Stomach (tissue), 9 donors: ENCODE measurements around the gene TTLL11. TPM values are rescaled to one million over a fixed set of nuclear protein-coding genes. Genes with fewer than 3 reads are reported as not detected.

ENCODE experiments used
- DNase-seq, 2 donors: peaks; one replicate each; pipeline versions ENCODE4 v3.0.0 to v3.0.0-alpha.2; 2013 to 2019
- H3K27ac ChIP-seq, 5 donors: fragments of 200-600 bp in 4 of 5; sonication (generic) in 4 of 5; one replicate each; pipeline ENCODE4 v1.5.1; 2013 to 2019; ENCODE audit warnings: mild to moderate bottlenecking in 1 of 5, moderate library complexity in 1 of 5
- H3K27me3 ChIP-seq, 3 donors: fragments of 200-600 bp; sonication (generic); one replicate each; pipeline ENCODE4 v1.5.1; 2017 to 2019; ENCODE audit warnings: mixed run types in 1 of 3
- H3K36me3 ChIP-seq, 4 donors: fragments of 200-600 bp; sonication (generic); 1 replicate in 3 of 4; 2 replicates in 1 of 4; pipeline ENCODE4 v1.5.1; 2016 to 2019
- H3K4me1 ChIP-seq, 4 donors: fragments of 200-600 bp; sonication (generic); one replicate each; pipeline ENCODE4 v1.5.1; 2016 to 2019
- H3K4me3 ChIP-seq, 4 donors: fragments of 200-600 bp; sonication (generic) in 3 of 4; one replicate each; pipeline ENCODE4 v1.5.1; 2016 to 2019; ENCODE audit warnings: mild to moderate bottlenecking in 1 of 4
- H3K9me3 ChIP-seq, 4 donors: fragments of 200-600 bp; sonication (generic); one replicate each; pipeline ENCODE4 v1.5.1; 2016 to 2019
- EP300 ChIP-seq: sonication (generic); formaldehyde crosslinking; IDR thresholded peaks from one replicate; pipeline ENCODE4 v1.6.1; 2017; ENCODE audit warnings: antibody characterized with exemption
- POLR2A ChIP-seq, 4 donors: fragments of 450-650 bp; IDR thresholded peaks; one replicate each; pipeline ENCODE4 v1.6.1; 2016; ENCODE audit warnings: antibody characterized with exemption in 4 of 4, control low read depth in 2 of 4, mild to moderate bottlenecking in 1 of 4, moderate library complexity in 1 of 4
- POLR2AphosphoS5 ChIP-seq, 3 donors: sonication (generic); formaldehyde crosslinking; IDR thresholded peaks; one replicate each; pipeline ENCODE4 v1.6.1; 2016; ENCODE audit warnings: antibody characterized with exemption in 3 of 3
- WGBS, 5 donors: extraction: QIAGEN DNeasy Blood & Tissue Kit in 3 of 5; methylation state at CpG; one replicate each; pipeline versions ENCODE4 v1.1.5 to v1.1.7; 2013 to 2018; 5-methylcytosine and 5-hydroxymethylcytosine counted together
- intact Hi-C: fragments of 100-400 bp; cut with DNase I; formaldehyde crosslinking; loops from one replicate; pipeline ENCODE4 v1.15.1; 2023; ENCODE audit warnings: low total_unique reads
- polyA plus RNA-seq, 3 donors: library from polyadenylated mRNA; stranded (reverse); fragments of 200-250 nt; gene quantifications; one replicate each; pipeline ENCODE4 v1.2.3, GENCODE V29; 2013
- total RNA-seq, 5 donors: library from RNA; depleted of rRNA; stranded (reverse); fragments of >200 nt; gene quantifications; one replicate each; pipeline versions ENCODE4 v1.1.0 to v1.2.3, GENCODE V29; 2014 to 2016
- TF ChIP-seq, protein P1 (sequence below), 7 experiments: fragments of 450-650 bp in 4 of 7; fragments of 200-600 bp in 3 of 7; sonication (generic) in 3 of 7; IDR thresholded peaks; one replicate each; pipeline ENCODE4 v1.5.1; 2016 to 2019; ENCODE audit warnings: antibody characterized with exemption in 7 of 7, control low read depth in 2 of 7, mild to moderate bottlenecking in 1 of 7
- donor health status: healthy with polysubstance abuse.
- donor health status: Bipolar disorder and iron deficiency.
- donor health status: healthy.

The TTLL11 gene
- total and polyA plus RNA-seq, 8 donors = 3.6 to 18.2 (median 9.4) TPM

DNA sequence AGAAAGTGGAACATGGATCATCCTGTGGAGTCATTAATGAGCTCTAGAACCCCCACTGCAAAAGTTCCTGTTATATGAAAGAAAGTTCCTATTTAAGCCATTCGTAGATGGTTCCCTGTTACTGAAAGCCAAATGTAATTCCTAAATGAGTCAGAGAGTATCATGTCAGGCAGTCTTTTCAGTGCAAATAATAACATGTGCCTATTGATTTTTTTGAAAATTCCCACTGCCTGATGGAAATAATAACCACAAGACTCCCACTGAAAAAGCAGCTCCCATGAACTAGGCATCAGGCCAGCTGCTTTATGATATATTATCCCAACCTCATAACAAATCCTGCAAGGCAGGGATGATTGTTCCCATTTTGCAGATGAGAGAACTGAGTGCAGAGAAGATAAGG, 224.5 kb downstream of the TTLL11 start:
- Histone ChIP-seq H3K27me3 (no peaks in the 10 kb centered on the region), H3K36me3 (peaks cover 0 to 31% (median 6%) of the 10 kb centered on the region in 4 donors), H3K4me3 (no peak overlapping the region), H3K4me1 (no peaks in the 10 kb centered on the region), H3K9me3 (no peaks in the 10 kb centered on the region), H3K27ac (no peak overlapping the region)
- DNase-seq = no peak
- TF ChIP-seq POLR2A (IDR thresholded peaks at IDR 0.05) (no peak), POLR2AphosphoS5 (IDR thresholded peaks at IDR 0.05) (no peak)
- intact Hi-C loops = no loop called here
- WGBS, 5 donors = 81 to 96% (median 93%) methylated on average over 1 of the region's 1 CpG

DNA sequence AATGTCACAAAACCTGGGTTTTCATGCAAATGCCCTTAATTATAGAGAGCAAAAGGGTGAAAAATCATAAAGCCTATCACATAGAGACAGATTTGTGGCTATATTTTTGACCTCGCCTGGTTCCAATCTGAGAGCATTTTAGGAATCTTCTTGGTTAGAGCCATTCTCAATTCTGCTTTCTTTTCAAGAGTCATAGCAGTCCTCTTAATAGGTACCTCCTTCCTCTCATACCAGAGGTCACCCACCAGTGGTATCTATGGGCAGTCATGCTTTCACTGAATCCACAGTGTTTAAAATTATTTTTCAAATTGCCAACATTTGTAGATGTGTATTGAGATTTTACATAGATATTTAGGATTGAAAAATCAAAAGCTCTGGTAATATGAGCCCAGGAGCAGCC, 226.2 kb downstream of the TTLL11 start:
- Histone ChIP-seq H3K9me3 (no peaks in the 10 kb centered on the region), H3K27me3 (no peaks in the 10 kb centered on the region), H3K36me3 (peaks cover 0 to 31% (median 6%) of the 10 kb centered on the region in 4 donors), H3K4me1 (no peaks in the 10 kb centered on the region), H3K27ac (no peak overlapping the region), H3K4me3 (no peak overlapping the region)
- DNase-seq = no peak
- TF ChIP-seq POLR2A (IDR thresholded peaks at IDR 0.05) = no peak
- TF ChIP-seq POLR2AphosphoS5 (IDR thresholded peaks at IDR 0.05) = no peak
- no peak for TF ChIP-seq EP300
- TF ChIP-seq, protein P1, sequence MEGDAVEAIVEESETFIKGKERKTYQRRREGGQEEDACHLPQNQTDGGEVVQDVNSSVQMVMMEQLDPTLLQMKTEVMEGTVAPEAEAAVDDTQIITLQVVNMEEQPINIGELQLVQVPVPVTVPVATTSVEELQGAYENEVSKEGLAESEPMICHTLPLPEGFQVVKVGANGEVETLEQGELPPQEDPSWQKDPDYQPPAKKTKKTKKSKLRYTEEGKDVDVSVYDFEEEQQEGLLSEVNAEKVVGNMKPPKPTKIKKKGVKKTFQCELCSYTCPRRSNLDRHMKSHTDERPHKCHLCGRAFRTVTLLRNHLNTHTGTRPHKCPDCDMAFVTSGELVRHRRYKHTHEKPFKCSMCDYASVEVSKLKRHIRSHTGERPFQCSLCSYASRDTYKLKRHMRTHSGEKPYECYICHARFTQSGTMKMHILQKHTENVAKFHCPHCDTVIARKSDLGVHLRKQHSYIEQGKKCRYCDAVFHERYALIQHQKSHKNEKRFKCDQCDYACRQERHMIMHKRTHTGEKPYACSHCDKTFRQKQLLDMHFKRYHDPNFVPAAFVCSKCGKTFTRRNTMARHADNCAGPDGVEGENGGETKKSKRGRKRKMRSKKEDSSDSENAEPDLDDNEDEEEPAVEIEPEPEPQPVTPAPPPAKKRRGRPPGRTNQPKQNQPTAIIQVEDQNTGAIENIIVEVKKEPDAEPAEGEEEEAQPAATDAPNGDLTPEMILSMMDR (IDR thresholded peaks at IDR 0.05) = no peak
- 88 to 97% (median 96%) methylated on average over 1 of the region's 1 CpG for WGBS, 5 donors
- intact Hi-C loops = no loop called here

DNA sequence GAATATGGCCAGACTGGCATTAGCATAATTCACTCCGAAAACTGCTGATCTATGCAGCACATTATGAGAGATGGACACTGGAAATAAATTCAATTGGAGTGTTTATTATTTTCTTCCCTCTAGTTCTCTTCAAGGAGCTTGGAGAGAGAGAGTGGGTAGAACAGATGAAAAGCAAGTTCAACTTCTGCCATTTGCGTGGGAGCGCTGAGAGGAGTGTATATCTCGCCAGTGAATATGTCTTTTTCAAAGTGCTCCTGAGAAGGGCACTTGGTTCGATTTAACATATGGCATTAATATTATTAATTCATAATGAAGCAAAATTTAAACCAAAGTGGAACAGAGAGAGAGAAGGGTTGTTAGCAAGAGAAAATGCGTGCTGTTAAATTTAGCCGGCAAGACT, 227.2 kb downstream of the TTLL11 start:
- Histone ChIP-seq H3K27ac (no peak overlapping the region), H3K27me3 (no peaks in the 10 kb centered on the region), H3K9me3 (no peaks in the 10 kb centered on the region), H3K4me3 (no peak overlapping the region), H3K36me3 (peaks cover 0 to 31% (median 6%) of the 10 kb centered on the region in 4 donors), H3K4me1 (peaks cover 0 to 5% (median 2%) of the 10 kb centered on the region in 4 donors)
- no peak for TF ChIP-seq EP300
- no peak for TF ChIP-seq POLR2A (IDR thresholded peaks at IDR 0.05)
- no peak for TF ChIP-seq POLR2AphosphoS5 (IDR thresholded peaks at IDR 0.05)
- TF ChIP-seq, protein P1 (IDR thresholded peaks at IDR 0.05) = no peak
- WGBS, 5 donors = 92 to 96% (median 95%) methylated on average over 7 of the region's 7 CpGs
- DNase-seq = no peak
- intact Hi-C loops = no loop called here

DNA sequence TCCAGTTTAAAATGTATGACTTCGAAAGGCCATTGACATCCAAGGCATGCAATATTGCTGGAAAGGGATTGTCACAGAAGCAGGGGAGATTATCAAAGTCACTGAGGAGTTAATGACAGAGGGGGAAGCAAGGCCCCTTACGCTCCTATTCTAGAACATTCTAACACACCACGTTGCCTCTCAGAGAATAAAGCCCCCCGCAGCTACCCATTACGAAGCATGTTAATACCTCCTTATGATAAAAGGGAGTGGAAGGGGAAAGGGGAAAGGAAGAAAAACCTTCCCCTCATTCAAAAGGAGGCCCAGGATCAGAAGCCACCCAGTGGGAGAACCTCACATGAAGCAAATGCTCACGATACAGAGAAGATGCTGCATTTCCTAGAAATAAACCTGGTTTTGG, 228.0 kb downstream of the TTLL11 start:
- intact Hi-C loops = no loop called here
- Histone ChIP-seq H3K4me3 (no peak overlapping the region), H3K4me1 (peaks cover 0 to 7% (median 3%) of the 10 kb centered on the region in 4 donors), H3K36me3 (peaks cover 0 to 24% (median 1%) of the 10 kb centered on the region in 4 donors), H3K27ac (no peak overlapping the region), H3K27me3 (no peaks in the 10 kb centered on the region), H3K9me3 (no peaks in the 10 kb centered on the region)
- TF ChIP-seq POLR2A (IDR thresholded peaks at IDR 0.05) = no peak
- TF ChIP-seq EP300 = no peak
- TF ChIP-seq POLR2AphosphoS5 (IDR thresholded peaks at IDR 0.05) = no peak
- TF ChIP-seq, protein P1 (IDR thresholded peaks at IDR 0.05) = no peak
- 84 to 95% (median 88%) methylated on average over 6 of the region's 6 CpGs for WGBS, 5 donors
- no peak for DNase-seq

DNA sequence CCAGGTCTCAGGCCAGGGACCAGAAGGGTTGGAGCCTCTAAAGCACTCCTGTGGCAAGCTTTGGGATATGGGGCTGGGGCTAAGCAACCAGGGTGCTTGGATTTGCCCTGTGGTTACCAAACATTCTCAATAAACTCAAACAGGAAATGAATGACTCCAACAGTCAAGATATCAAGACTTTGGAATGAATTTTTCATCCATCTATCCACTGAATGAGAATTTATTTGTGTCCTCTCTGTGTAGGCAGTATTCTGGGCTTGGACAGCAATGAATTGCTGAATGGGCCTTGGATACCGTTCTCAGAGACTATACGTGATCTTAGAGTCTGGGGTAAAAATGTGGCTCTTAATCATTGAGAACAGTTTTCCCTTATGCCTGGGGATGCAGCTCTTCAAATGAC, 229.2 kb downstream of the TTLL11 start:
- no peaks in the 10 kb centered on the region for H3K9me3 ChIP-seq
- no peak overlapping the region for H3K4me3 ChIP-seq
- intact Hi-C loops = no loop called here
- H3K4me1 ChIP-seq = peaks cover 0 to 7% (median 3%) of the 10 kb centered on the region in 4 donors
- no peaks in the 10 kb centered on the region for H3K27me3 ChIP-seq
- no peak for DNase-seq
- peaks cover 0 to 14% (median 0%) of the 10 kb centered on the region in 4 donors for H3K36me3 ChIP-seq
- H3K27ac ChIP-seq = no peak overlapping the region
- TF ChIP-seq POLR2AphosphoS5 (IDR thresholded peaks at IDR 0.05) = no peak
- TF ChIP-seq EP300 = no peak
- TF ChIP-seq POLR2A (IDR thresholded peaks at IDR 0.05) = no peak
- TF ChIP-seq, protein P1 (IDR thresholded peaks at IDR 0.05) = no peak
- 73 to 96% (median 93%) methylated on average over 2 of the region's 2 CpGs for WGBS, 5 donors
